ENCODE data around the gene MYH9. TPM values are rescaled to one million over a fixed set of nuclear protein-coding genes. Genes with fewer than 3 reads are reported as not detected.
A peak's percentile ranks its signal among the peaks of the same experiment; 100 is the strongest.
"Not testable (repeated sequence)": the region's sequence is repeated elsewhere in the genome, so short reads cannot be mapped to it uniquely, and the experiment has no call there.

The MYH9 gene
- polyA plus RNA-seq, 2 donors: 107 to 114 TPM

- WGBS, 2 donors: 57 to 63% methylated on average over 3 of the region's 3 CpGs
- no peaks in the 10 kb centered on the region for H3K36me3 ChIP-seq (ENCODE audit: control insufficient read depth in 2 of 2, insufficient read depth in 2 of 2, low read length in 1 of 2)
- H3K4me1 ChIP-seq (ENCODE audit: control insufficient read depth in 2 of 2, insufficient read depth in 2 of 2, low read length in 1 of 2): peaks cover 0 to 12% of the 10 kb centered on the region in 2 donors
- no peaks in the 10 kb centered on the region for H3K9me3 ChIP-seq (ENCODE audit: control insufficient read depth in 2 of 2, insufficient read depth in 1 of 2, low read depth in 1 of 2, low read length in 1 of 2)
- no peaks in the 10 kb centered on the region for H3K27me3 ChIP-seq (ENCODE audit: control insufficient read depth in 1 of 2, insufficient read depth in 2 of 2, low read length in 2 of 2)
- no peak overlapping the region for H3K4me3 ChIP-seq (ENCODE audit: low read depth in 1 of 2, low read length in 2 of 2)
- H3K27ac ChIP-seq (ENCODE audit: low read depth in 2 of 2, low read length in 1 of 2): no peak overlapping the region
Observed at GRCh38 chr22:36399472-36399778, 11.7 kb upstream of the MYH9 start.

- Histone ChIP-seq H3K4me3 (ENCODE audit: low read depth in 1 of 2, low read length in 2 of 2) (no peak overlapping the region), H3K27me3 (ENCODE audit: control insufficient read depth in 1 of 2, insufficient read depth in 2 of 2, low read length in 2 of 2) (no peaks in the 10 kb centered on the region), H3K9me3 (ENCODE audit: control insufficient read depth in 2 of 2, insufficient read depth in 1 of 2, low read depth in 1 of 2, low read length in 1 of 2) (no peaks in the 10 kb centered on the region), H3K27ac (ENCODE audit: low read depth in 2 of 2, low read length in 1 of 2) (no peak overlapping the region), H3K36me3 (ENCODE audit: control insufficient read depth in 2 of 2, insufficient read depth in 2 of 2, low read length in 1 of 2) (no peaks in the 10 kb centered on the region), H3K4me1 (ENCODE audit: control insufficient read depth in 2 of 2, insufficient read depth in 2 of 2, low read length in 1 of 2) (peaks cover 0 to 12% of the 10 kb centered on the region in 2 donors)
- WGBS, 2 donors: 80 to 85% methylated on average over 10 of the region's 10 CpGs
Observed at GRCh38 chr22:36398601-36399471, 11.1 kb upstream of the MYH9 start.

- Histone ChIP-seq H3K36me3 (ENCODE audit: control insufficient read depth in 2 of 2, insufficient read depth in 2 of 2, low read length in 1 of 2) (no peaks in the 10 kb centered on the region), H3K9me3 (ENCODE audit: control insufficient read depth in 2 of 2, insufficient read depth in 1 of 2, low read depth in 1 of 2, low read length in 1 of 2) (no peaks in the 10 kb centered on the region), H3K4me3 (ENCODE audit: low read depth in 1 of 2, low read length in 2 of 2) (no peak overlapping the region), H3K4me1 (ENCODE audit: control insufficient read depth in 2 of 2, insufficient read depth in 2 of 2, low read length in 1 of 2) (peaks cover 0 to 12% of the 10 kb centered on the region in 2 donors), H3K27ac (ENCODE audit: low read depth in 2 of 2, low read length in 1 of 2) (no peak overlapping the region), H3K27me3 (ENCODE audit: control insufficient read depth in 1 of 2, insufficient read depth in 2 of 2, low read length in 2 of 2) (no peaks in the 10 kb centered on the region)
- 83 to 86% methylated on average over 13 of the region's 13 CpGs for WGBS, 2 donors
Observed at GRCh38 chr22:36397131-36398093, 9.6 kb upstream of the MYH9 start.

GRCh38 chr22:36395915-36396314 lies 8.1 kb upstream of the MYH9 start:
- Histone ChIP-seq H3K4me3 (ENCODE audit: low read depth in 1 of 2, low read length in 2 of 2) (no peak overlapping the region), H3K4me1 (ENCODE audit: control insufficient read depth in 2 of 2, insufficient read depth in 2 of 2, low read length in 1 of 2) (peaks cover 0 to 12% of the 10 kb centered on the region in 2 donors), H3K27ac (ENCODE audit: low read depth in 2 of 2, low read length in 1 of 2) (peak overlapping the region; percentile 47 to 86), H3K9me3 (ENCODE audit: control insufficient read depth in 2 of 2, insufficient read depth in 1 of 2, low read depth in 1 of 2, low read length in 1 of 2) (no peaks in the 10 kb centered on the region), H3K36me3 (ENCODE audit: control insufficient read depth in 2 of 2, insufficient read depth in 2 of 2, low read length in 1 of 2) (no peaks in the 10 kb centered on the region), H3K27me3 (ENCODE audit: control insufficient read depth in 1 of 2, insufficient read depth in 2 of 2, low read length in 2 of 2) (no peaks in the 10 kb centered on the region)
- WGBS, 2 donors: 42 to 48% methylated on average over 2 of the region's 2 CpGs

- Histone ChIP-seq H3K27me3 (ENCODE audit: control insufficient read depth in 1 of 2, insufficient read depth in 2 of 2, low read length in 2 of 2) (no peaks in the 10 kb centered on the region), H3K36me3 (ENCODE audit: control insufficient read depth in 2 of 2, insufficient read depth in 2 of 2, low read length in 1 of 2) (no peaks in the 10 kb centered on the region), H3K27ac (ENCODE audit: low read depth in 2 of 2, low read length in 1 of 2) (peak overlapping the region; percentile 70 to 86), H3K4me3 (ENCODE audit: low read depth in 1 of 2, low read length in 2 of 2) (no peak overlapping the region), H3K4me1 (ENCODE audit: control insufficient read depth in 2 of 2, insufficient read depth in 2 of 2, low read length in 1 of 2) (peaks cover 0 to 12% of the 10 kb centered on the region in 2 donors), H3K9me3 (ENCODE audit: control insufficient read depth in 2 of 2, insufficient read depth in 1 of 2, low read depth in 1 of 2, low read length in 1 of 2) (no peaks in the 10 kb centered on the region)
- WGBS, 2 donors: 54 to 68% methylated on average over 12 of the region's 12 CpGs
Observed at GRCh38 chr22:36395055-36395849, 7.5 kb upstream of the MYH9 start.

- Histone ChIP-seq H3K27me3 (ENCODE audit: control insufficient read depth in 1 of 2, insufficient read depth in 2 of 2, low read length in 2 of 2) (no peaks in the 10 kb centered on the region), H3K27ac (ENCODE audit: low read depth in 2 of 2, low read length in 1 of 2) (no peak overlapping the region), H3K4me1 (ENCODE audit: control insufficient read depth in 2 of 2, insufficient read depth in 2 of 2, low read length in 1 of 2) (peaks cover 0 to 12% of the 10 kb centered on the region in 2 donors), H3K9me3 (ENCODE audit: control insufficient read depth in 2 of 2, insufficient read depth in 1 of 2, low read depth in 1 of 2, low read length in 1 of 2) (no peaks in the 10 kb centered on the region), H3K36me3 (ENCODE audit: control insufficient read depth in 2 of 2, insufficient read depth in 2 of 2, low read length in 1 of 2) (no peaks in the 10 kb centered on the region), H3K4me3 (ENCODE audit: low read depth in 1 of 2, low read length in 2 of 2) (no peak overlapping the region)
- WGBS, 2 donors: 88 to 98% methylated on average over 3 of the region's 3 CpGs
Observed at GRCh38 chr22:36391638-36392037, 3.9 kb upstream of the MYH9 start.

GRCh38 chr22:36389122-36389521 lies 1.4 kb upstream of the MYH9 start:
- not testable (repeated sequence) for H3K27ac ChIP-seq (ENCODE audit: low read depth in 2 of 2, low read length in 1 of 2); H3K4me1 ChIP-seq (ENCODE audit: control insufficient read depth in 2 of 2, insufficient read depth in 2 of 2, low read length in 1 of 2); H3K4me3 ChIP-seq (ENCODE audit: low read depth in 1 of 2, low read length in 2 of 2); H3K27me3 ChIP-seq (ENCODE audit: control insufficient read depth in 1 of 2, insufficient read depth in 2 of 2, low read length in 2 of 2); H3K9me3 ChIP-seq (ENCODE audit: control insufficient read depth in 2 of 2, insufficient read depth in 1 of 2, low read depth in 1 of 2, low read length in 1 of 2); H3K36me3 ChIP-seq (ENCODE audit: control insufficient read depth in 2 of 2, insufficient read depth in 2 of 2, low read length in 1 of 2)
- 74 to 84% methylated on average over 14 of the region's 14 CpGs for WGBS, 2 donors

GRCh38 chr22:36387709-36387958 lies 133 bp downstream of the MYH9 start:
- Histone ChIP-seq H3K27me3 (ENCODE audit: control insufficient read depth in 1 of 2, insufficient read depth in 2 of 2, low read length in 2 of 2) (no peaks in the 10 kb centered on the region), H3K4me3 (ENCODE audit: low read depth in 1 of 2, low read length in 2 of 2) (peak overlapping the region; percentile 69 to 97)

More at GRCh38 chr22:36387709-36387958, 133 bp downstream of the MYH9 start:
- peaks cover 0 to 4% of the 10 kb centered on the region in 2 donors for H3K4me1 ChIP-seq (ENCODE audit: control insufficient read depth in 2 of 2, insufficient read depth in 2 of 2, low read length in 1 of 2)
- no peaks in the 10 kb centered on the region for H3K9me3 ChIP-seq (ENCODE audit: control insufficient read depth in 2 of 2, insufficient read depth in 1 of 2, low read depth in 1 of 2, low read length in 1 of 2)
- 0% methylated on average over 15 to 31 of the region's 31 CpGs for WGBS, 2 donors
- H3K27ac ChIP-seq (ENCODE audit: low read depth in 2 of 2, low read length in 1 of 2): peak overlapping the region; percentile 98 to 100
- H3K36me3 ChIP-seq (ENCODE audit: control insufficient read depth in 2 of 2, insufficient read depth in 2 of 2, low read length in 1 of 2): no peaks in the 10 kb centered on the region
